Smooth muscle cell (in vitro differentiated cells): ENCODE data around the gene MYRFL. TPM values are rescaled to one million over a fixed set of nuclear protein-coding genes. Genes with fewer than 3 reads are reported as not detected.

Source experiments
- DNase-seq: peaks from one replicate; lab custom pipeline; 2025; ENCODE audit not compliant: unreplicated experiment; lab: John Stamatoyannopoulos, UW
- H2AFZ ChIP-seq: fragments of 200-600 bp; sonication (generic); 2 replicates; pipeline ENCODE4 v1.6.0; 2016; ENCODE audit warnings: antibody characterized with exemption, low read depth, mild to moderate bottlenecking
- H3F3A ChIP-seq: fragments of 200-600 bp; sonication (generic); 2 replicates; pipeline ENCODE4 v1.6.0; 2017; ENCODE audit warnings: antibody characterized with exemption, low read depth
- H3K27ac ChIP-seq: fragments of 200-600 bp; sonication (generic); 2 replicates; pipeline ENCODE4 v1.5.1; 2016; ENCODE audit warnings: low read depth, mild to moderate bottlenecking
- H3K27me3 ChIP-seq: fragments of 200-600 bp; sonication (generic); 2 replicates; pipeline ENCODE4 v1.6.1; 2016; ENCODE audit warnings: low read depth, mild to moderate bottlenecking
- H3K36me3 ChIP-seq: fragments of 200-600 bp; sonication (generic); 2 replicates; pipeline ENCODE4 v1.5.1; 2016; ENCODE audit warnings: low read depth
- H3K4me1 ChIP-seq: fragments of 200-600 bp; sonication (generic); 2 replicates; pipeline ENCODE4 v1.5.1; 2016; ENCODE audit warnings: low read depth
- H3K4me2 ChIP-seq: fragments of 200-600 bp; sonication (generic); 2 replicates; pipeline ENCODE4 v1.6.0; 2016; ENCODE audit warnings: mild to moderate bottlenecking
- H3K4me3 ChIP-seq: fragments of 200-600 bp; sonication (generic); 2 replicates; pipeline ENCODE4 v1.5.1; 2016; ENCODE audit warnings: mild to moderate bottlenecking
- H3K79me2 ChIP-seq: fragments of 200-600 bp; sonication (generic); 2 replicates; pipeline ENCODE4 v1.6.0; 2016; ENCODE audit warnings: low read depth, mild to moderate bottlenecking
- H3K9ac ChIP-seq: fragments of 200-600 bp; sonication (generic); 2 replicates; pipeline ENCODE4 v1.6.0; 2016; ENCODE audit warnings: low read depth
- H3K9me3 ChIP-seq: fragments of 200-600 bp; sonication (generic); replicated peaks from 2 replicates; pipeline ENCODE4 v1.5.1; 2016; ENCODE audit warnings: low read depth
- H4K20me1 ChIP-seq: fragments of 200-600 bp; sonication (generic); 2 replicates; pipeline ENCODE4 v1.6.0; 2016; ENCODE audit warnings: low read depth
- CTCF ChIP-seq: fragments of 200-600 bp; sonication (generic); IDR thresholded peaks from 2 replicates; pipeline ENCODE4 v1.5.1; 2017; ENCODE audit warnings: borderline replicate concordance, mild to moderate bottlenecking, antibody characterized with exemption; ENCODE audit not compliant: insufficient read depth, poor library complexity, severe bottlenecking
- WGBS: methylation state at CpG from one replicate; pipeline ENCODE4 v1.1.7; 2016; ENCODE audit warnings: low lambda C conversion rate; 5-methylcytosine and 5-hydroxymethylcytosine counted together
- polyA plus RNA-seq: library from polyadenylated mRNA; unstranded; fragments of >200 nt; fragmentation: Nextera tagmentation; extraction: Ambion mirVana; gene quantifications from 2 replicates; pipeline ENCODE4 v1.2.1, GENCODE V29; 2016
- total RNA-seq: library from RNA; depleted of rRNA; stranded (reverse); fragments of >200 nt; gene quantifications from 2 replicates; pipeline ENCODE4 v1.2.3, GENCODE V29; 2014

MYRFL gene
- total and polyA plus RNA-seq, 2 experiments from 2014 or later, result not detected

DNA sequence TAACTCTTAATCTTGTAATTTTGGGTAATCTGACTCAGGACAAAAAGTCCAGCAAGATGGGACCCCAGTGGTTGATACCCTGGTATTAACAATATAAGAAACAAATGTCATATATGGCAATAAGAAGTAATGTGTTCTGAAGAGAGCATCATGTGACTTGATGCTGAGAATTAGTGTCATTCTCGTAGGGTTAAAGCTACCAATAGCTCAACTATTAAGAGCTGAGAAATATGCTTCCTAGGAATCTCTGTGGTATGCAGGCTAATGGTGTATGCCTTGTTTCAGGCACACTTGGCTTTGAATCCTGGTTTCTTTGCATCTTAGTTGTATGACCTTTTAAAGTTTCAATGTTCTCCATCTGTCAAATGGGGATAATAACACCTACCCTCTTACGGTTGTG lies 9.1 kb downstream of the MYRFL start:
- Histone ChIP-seq H3K27ac (no peak overlapping the region), H3F3A (no peaks in the 10 kb centered on the region), H2AFZ (no peak overlapping the region), H3K4me2 (no peak overlapping the region), H4K20me1 (no peaks in the 10 kb centered on the region), H3K9ac (no peak overlapping the region), H3K36me3 (no peaks in the 10 kb centered on the region), H3K9me3 (no peaks in the 10 kb centered on the region), H3K27me3 (peaks cover 18% of the 10 kb centered on the region), H3K4me1 (no peaks in the 10 kb centered on the region), H3K79me2 (no peaks in the 10 kb centered on the region), H3K4me3 (no peak overlapping the region)
- no peak for TF ChIP-seq CTCF
- 72% methylated on average over 2 of the region's 2 CpGs for WGBS
- no peak for DNase-seq

DNA sequence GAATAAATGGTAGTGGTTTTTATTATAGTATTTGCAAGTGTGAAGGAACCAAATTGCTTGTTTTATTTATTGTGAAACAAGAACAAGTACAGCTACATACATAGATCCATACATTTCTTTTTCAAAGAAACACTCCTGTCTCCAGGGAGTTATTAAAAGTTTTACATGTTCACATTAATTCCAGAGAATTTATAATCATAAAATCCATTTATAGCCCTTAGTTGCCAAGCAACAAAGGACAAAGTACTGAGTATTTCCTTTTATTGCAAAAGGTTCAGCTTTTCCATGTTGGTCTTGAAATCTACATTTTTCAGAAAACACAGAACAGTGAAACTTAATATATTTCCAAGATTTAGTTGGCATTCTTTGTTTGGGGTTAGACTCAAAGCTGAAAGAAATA lies 9.5 kb downstream of the MYRFL start:
- DNase-seq, result no peak
- no peak for TF ChIP-seq CTCF
- H3K9ac ChIP-seq, result no peak overlapping the region
- H3K9me3 ChIP-seq, result no peaks in the 10 kb centered on the region
- no peaks in the 10 kb centered on the region for H3F3A ChIP-seq
- no peak overlapping the region for H2AFZ ChIP-seq
- no peaks in the 10 kb centered on the region for H3K79me2 ChIP-seq
- peaks cover 16% of the 10 kb centered on the region for H3K27me3 ChIP-seq
- no peaks in the 10 kb centered on the region for H4K20me1 ChIP-seq
- H3K4me1 ChIP-seq, result no peaks in the 10 kb centered on the region
- no peak overlapping the region for H3K4me3 ChIP-seq
- no peak overlapping the region for H3K4me2 ChIP-seq
- H3K27ac ChIP-seq, result no peak overlapping the region
- no peaks in the 10 kb centered on the region for H3K36me3 ChIP-seq

DNA sequence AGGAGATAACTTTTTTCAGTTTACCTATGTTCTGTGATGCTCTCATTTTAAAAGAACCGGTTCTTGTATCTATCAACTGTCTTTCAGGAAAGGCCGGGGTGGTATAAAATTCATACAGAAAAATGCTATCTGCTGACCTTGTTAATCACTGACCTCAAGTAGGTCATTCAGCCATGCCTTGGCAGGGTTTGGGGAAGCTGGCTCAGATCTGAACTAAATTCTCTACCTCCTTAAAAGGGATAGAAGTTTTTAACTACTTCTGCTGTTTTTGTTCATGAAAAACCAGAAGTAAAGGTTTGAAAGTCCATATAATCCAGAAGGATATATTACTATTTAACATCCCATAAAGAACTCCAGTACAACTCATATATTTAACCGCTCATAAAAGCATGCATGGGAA lies 10.1 kb downstream of the MYRFL start:
- Histone ChIP-seq H3K27me3 (peaks cover 16% of the 10 kb centered on the region), H3K79me2 (no peaks in the 10 kb centered on the region), H3K9ac (no peak overlapping the region), H3F3A (no peaks in the 10 kb centered on the region), H3K27ac (no peak overlapping the region), H3K4me2 (no peak overlapping the region), H3K36me3 (no peaks in the 10 kb centered on the region), H3K9me3 (no peaks in the 10 kb centered on the region), H2AFZ (no peak overlapping the region), H3K4me3 (no peak overlapping the region), H3K4me1 (no peaks in the 10 kb centered on the region), H4K20me1 (no peaks in the 10 kb centered on the region)
- 92% methylated on average over 3 of the region's 3 CpGs for WGBS
- DNase-seq, result no peak
- no peak for TF ChIP-seq CTCF

DNA sequence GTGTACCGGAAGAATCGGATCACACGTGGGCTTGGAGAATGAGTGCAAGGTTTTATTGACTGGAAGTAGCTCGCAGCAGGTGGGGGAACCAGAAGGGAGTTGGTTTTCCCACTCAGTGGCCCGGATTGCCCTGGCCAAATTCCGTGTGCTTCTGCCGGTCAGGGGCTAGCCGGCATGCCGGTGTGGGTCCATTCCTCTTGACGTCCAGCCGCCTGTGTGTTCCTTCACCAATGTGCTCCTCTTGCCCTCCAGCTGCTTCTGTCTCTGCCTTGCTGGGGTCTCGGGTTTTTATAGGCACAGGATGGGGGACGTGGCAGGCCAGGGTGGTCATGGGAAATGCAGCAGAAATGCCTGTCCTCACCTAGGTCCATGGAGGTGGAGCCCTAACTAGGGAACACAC lies 11.0 kb downstream of the MYRFL start:
- Histone ChIP-seq H3F3A (no peaks in the 10 kb centered on the region), H2AFZ (no peak overlapping the region), H3K4me2 (no peak overlapping the region), H3K9ac (no peak overlapping the region), H4K20me1 (no peaks in the 10 kb centered on the region), H3K9me3 (no peaks in the 10 kb centered on the region), H3K4me3 (no peak overlapping the region), H3K27ac (no peak overlapping the region), H3K27me3 (peaks cover 23% of the 10 kb centered on the region), H3K4me1 (no peaks in the 10 kb centered on the region), H3K79me2 (no peaks in the 10 kb centered on the region), H3K36me3 (no peaks in the 10 kb centered on the region)
- DNase-seq, result no peak
- 92% methylated on average over 13 of the region's 13 CpGs for WGBS
- TF ChIP-seq CTCF, result no peak
